Mononuclear cell (primary cell): Measurements from ENCODE around the gene SHTN1. TPM values are rescaled to one million over a fixed set of nuclear protein-coding genes. Genes with fewer than 3 reads are reported as not detected.
A peak's percentile ranks its signal among the peaks of the same experiment; 100 is the strongest.

ENCODE experiments used
- H3K27me3 ChIP-seq: 2 replicates; pipeline ENCODE4 v1.6.0; 2011; ENCODE audit warnings: low read length, control low read depth; ENCODE audit not compliant: insufficient read depth
- H3K4me1 ChIP-seq: 2 replicates; pipeline ENCODE4 v1.5.1; 2011; ENCODE audit warnings: mild to moderate bottlenecking, low read length, control low read depth; ENCODE audit not compliant: insufficient read depth
- H3K4me3 ChIP-seq: 2 replicates; pipeline ENCODE4 v1.5.1; 2011; ENCODE audit warnings: mild to moderate bottlenecking, low read length, moderate library complexity
- H3K9me3 ChIP-seq: 2 replicates; pipeline ENCODE4 v1.5.1; 2011; ENCODE audit warnings: low read depth, mild to moderate bottlenecking, control low read depth, low read length
- total RNA-seq: library from RNA; depleted of rRNA; stranded (reverse); fragments of >200 nt; gene quantifications from one replicate; pipeline ENCODE4 v1.2.3, GENCODE V29; 2012

Gene SHTN1
- 10.0 TPM for total RNA-seq

- Histone ChIP-seq H3K4me3 (peak within 1 kb of the TSS; percentile 51), H3K4me1 (peaks cover 17% of the 10 kb centered on the region), H3K9me3 (no peaks in the 10 kb centered on the region), H3K27me3 (peaks cover 28% of the 10 kb centered on the region)
These were observed at the start of gene SHTN1 for GRCh38 chr10:117005026-117005526. SHTN1 (minus strand) TSS chr10:117005187; CDS start chr10:117005079, 108 bp downstream.

- Histone ChIP-seq H3K9me3 (peaks cover 6% of the 10 kb centered on the region), H3K27me3 (peaks cover 3% of the 10 kb centered on the region), H3K4me3 (no peak overlapping the region), H3K4me1 (peaks cover 4% of the 10 kb centered on the region)
These were observed 48.5 kb upstream of the SHTN1 start for GRCh38 chr10:117053482-117053881.

GRCh38 chr10:117047947-117048346 lies 43.0 kb upstream of the SHTN1 start:
- H3K4me1 ChIP-seq: no peaks in the 10 kb centered on the region
- H3K9me3 ChIP-seq: peaks cover 6% of the 10 kb centered on the region
- H3K4me3 ChIP-seq: no peak overlapping the region
- H3K27me3 ChIP-seq: peaks cover 3% of the 10 kb centered on the region

GRCh38 chr10:117016266-117016665 lies 11.3 kb upstream of the SHTN1 start:
- H3K4me3 ChIP-seq: no peak overlapping the region
- H3K27me3 ChIP-seq: peaks cover 3% of the 10 kb centered on the region
- H3K9me3 ChIP-seq: no peaks in the 10 kb centered on the region
- no peaks in the 10 kb centered on the region for H3K4me1 ChIP-seq

GRCh38 chr10:117014835-117015234 lies 9.8 kb upstream of the SHTN1 start:
- Histone ChIP-seq H3K4me1 (no peaks in the 10 kb centered on the region), H3K9me3 (no peaks in the 10 kb centered on the region), H3K4me3 (no peak overlapping the region), H3K27me3 (peaks cover 3% of the 10 kb centered on the region)

- Histone ChIP-seq H3K27me3 (peaks cover 28% of the 10 kb centered on the region), H3K9me3 (no peaks in the 10 kb centered on the region), H3K4me3 (no peak overlapping the region), H3K4me1 (peaks cover 17% of the 10 kb centered on the region)
These were observed 2.1 kb upstream of the SHTN1 start for GRCh38 chr10:117007080-117007479.

GRCh38 chr10:117005527-117006055 lies 604 bp upstream of the SHTN1 start:
- no peaks in the 10 kb centered on the region for H3K9me3 ChIP-seq
- peaks cover 17% of the 10 kb centered on the region for H3K4me1 ChIP-seq
- peaks cover 28% of the 10 kb centered on the region for H3K27me3 ChIP-seq
- H3K4me3 ChIP-seq: peak overlapping the region; percentile 51

GRCh38 chr10:117004227-117005025 lies 561 bp downstream of the SHTN1 start:
- Histone ChIP-seq H3K9me3 (no peaks in the 10 kb centered on the region), H3K4me3 (peak overlapping the region; percentile 51), H3K27me3 (peaks cover 28% of the 10 kb centered on the region), H3K4me1 (peaks cover 17% of the 10 kb centered on the region)

GRCh38 chr10:117003336-117003735 lies 1.7 kb downstream of the SHTN1 start:
- no peak overlapping the region for H3K4me3 ChIP-seq

GRCh38 chr10:117002206-117002605 lies 2.8 kb downstream of the SHTN1 start:
- Histone ChIP-seq H3K9me3 (no peaks in the 10 kb centered on the region), H3K4me1 (peaks cover 17% of the 10 kb centered on the region), H3K4me3 (no peak overlapping the region), H3K27me3 (peaks cover 28% of the 10 kb centered on the region)

More at GRCh38 chr10:117003336-117003735, 1.7 kb downstream of the SHTN1 start:
- no peaks in the 10 kb centered on the region for H3K9me3 ChIP-seq
- H3K27me3 ChIP-seq: peaks cover 28% of the 10 kb centered on the region
- peaks cover 17% of the 10 kb centered on the region for H3K4me1 ChIP-seq

GRCh38 chr10:117001144-117001543 lies 3.8 kb downstream of the SHTN1 start:
- Histone ChIP-seq H3K9me3 (no peaks in the 10 kb centered on the region), H3K4me3 (no peak overlapping the region), H3K4me1 (peaks cover 17% of the 10 kb centered on the region), H3K27me3 (peaks cover 22% of the 10 kb centered on the region)

- Histone ChIP-seq H3K27me3 (peaks cover 17% of the 10 kb centered on the region), H3K4me1 (peaks cover 15% of the 10 kb centered on the region), H3K9me3 (no peaks in the 10 kb centered on the region), H3K4me3 (no peak overlapping the region)
These were observed 4.4 kb downstream of the SHTN1 start for GRCh38 chr10:117000580-117000979.

- no peaks in the 10 kb centered on the region for H3K9me3 ChIP-seq
- no peak overlapping the region for H3K4me3 ChIP-seq
- H3K27me3 ChIP-seq: peaks cover 5% of the 10 kb centered on the region
- peaks cover under 1% of the 10 kb centered on the region for H3K4me1 ChIP-seq
These were observed 6.8 kb downstream of the SHTN1 start for GRCh38 chr10:116998172-116998571.

- no peaks in the 10 kb centered on the region for H3K27me3 ChIP-seq
- H3K9me3 ChIP-seq: no peaks in the 10 kb centered on the region
- no peak overlapping the region for H3K4me3 ChIP-seq
- H3K4me1 ChIP-seq: no peaks in the 10 kb centered on the region
These were observed 8.0 kb downstream of the SHTN1 start for GRCh38 chr10:116997015-116997414.

GRCh38 chr10:116995648-116996047 lies 9.3 kb downstream of the SHTN1 start:
- Histone ChIP-seq H3K27me3 (no peaks in the 10 kb centered on the region), H3K9me3 (no peaks in the 10 kb centered on the region), H3K4me1 (no peaks in the 10 kb centered on the region), H3K4me3 (no peak overlapping the region)
